Measurements from ENCODE around the gene B4GAT1. TPM values are rescaled to one million over a fixed set of nuclear protein-coding genes. Genes with fewer than 3 reads are reported as not detected.
"Not testable (repeated sequence)": the region's sequence is repeated elsewhere in the genome, so short reads cannot be mapped to it uniquely, and the experiment has no call there.

Gene B4GAT1
- total RNA-seq, 1 donor from 2014 or later = 28.7 TPM

- peak overlapping the region; percentile 52 for H3K27ac Mint-ChIP-seq
- no peak for TF ChIP-seq CTCF (IDR thresholded peaks at IDR 0.05; ENCODE audit: unreplicated experiment)
- H3K36me3 Mint-ChIP-seq (ENCODE audit: insufficient read depth) = peaks cover 5% of the 10 kb centered on the region
- H3K27me3 Mint-ChIP-seq = no peaks in the 10 kb centered on the region
- DNase-seq (ENCODE audit: low spot score, unreplicated experiment) = no peak
- no peaks in the 10 kb centered on the region for H3K9me3 Mint-ChIP-seq (ENCODE audit: low read depth)
- no peaks in the 10 kb centered on the region for H3K4me1 Mint-ChIP-seq (ENCODE audit: low read depth)
- no peak overlapping the region for H3K4me3 Mint-ChIP-seq (ENCODE audit: low read depth)
These were observed 14.1 kb upstream of the B4GAT1 start for GRCh38 chr11:66361502-66361941.

- no peak for TF ChIP-seq CTCF (IDR thresholded peaks at IDR 0.05; ENCODE audit: unreplicated experiment)
- no peaks in the 10 kb centered on the region for H3K4me1 Mint-ChIP-seq (ENCODE audit: low read depth)
- H3K27me3 Mint-ChIP-seq = no peaks in the 10 kb centered on the region
- H3K27ac Mint-ChIP-seq = peak overlapping the region; percentile 41
- H3K4me3 Mint-ChIP-seq (ENCODE audit: low read depth) = no peak overlapping the region
- DNase-seq (ENCODE audit: low spot score, unreplicated experiment) = no peak
- H3K9me3 Mint-ChIP-seq (ENCODE audit: low read depth) = no peaks in the 10 kb centered on the region
- peaks cover 9% of the 10 kb centered on the region for H3K36me3 Mint-ChIP-seq (ENCODE audit: insufficient read depth)
These were observed 13.1 kb upstream of the B4GAT1 start for GRCh38 chr11:66360406-66361073.

- no peak for TF ChIP-seq CTCF (IDR thresholded peaks at IDR 0.05; ENCODE audit: unreplicated experiment)
- peaks cover 9% of the 10 kb centered on the region for H3K36me3 Mint-ChIP-seq (ENCODE audit: insufficient read depth)
- no peak overlapping the region for H3K27ac Mint-ChIP-seq
- DNase-seq (ENCODE audit: low spot score, unreplicated experiment) = no peak
- H3K4me3 Mint-ChIP-seq (ENCODE audit: low read depth) = no peak overlapping the region
- H3K4me1 Mint-ChIP-seq (ENCODE audit: low read depth) = no peaks in the 10 kb centered on the region
- H3K9me3 Mint-ChIP-seq (ENCODE audit: low read depth) = no peaks in the 10 kb centered on the region
- H3K27me3 Mint-ChIP-seq = no peaks in the 10 kb centered on the region
These were observed 12.2 kb upstream of the B4GAT1 start for GRCh38 chr11:66359662-66360087.

- H3K4me3 Mint-ChIP-seq (ENCODE audit: low read depth) = peak overlapping the region; percentile 19
These were observed 3.3 kb upstream of the B4GAT1 start for GRCh38 chr11:66350560-66351235.

GRCh38 chr11:66349084-66349386 is 1.6 kb upstream of the B4GAT1 start:
- Mint-ChIP-seq H3K4me1 (ENCODE audit: low read depth) (peaks cover 41% of the 10 kb centered on the region), H3K9me3 (ENCODE audit: low read depth) (no peaks in the 10 kb centered on the region), H3K4me3 (ENCODE audit: low read depth) (peak overlapping the region; percentile 91), H3K36me3 (ENCODE audit: insufficient read depth) (peaks cover 7% of the 10 kb centered on the region), H3K27me3 (no peaks in the 10 kb centered on the region), H3K27ac (peak overlapping the region; percentile 52)
- TF ChIP-seq CTCF (IDR thresholded peaks at IDR 0.05; ENCODE audit: unreplicated experiment) = no peak
- DNase-seq (ENCODE audit: low spot score, unreplicated experiment) = no peak

More at GRCh38 chr11:66350560-66351235, 3.3 kb upstream of the B4GAT1 start:
- not testable (repeated sequence) for DNase-seq (ENCODE audit: low spot score, unreplicated experiment); H3K27me3 Mint-ChIP-seq; H3K36me3 Mint-ChIP-seq (ENCODE audit: insufficient read depth); H3K9me3 Mint-ChIP-seq (ENCODE audit: low read depth)
- Mint-ChIP-seq H3K4me1 (ENCODE audit: low read depth) (peaks cover 27% of the 10 kb centered on the region), H3K27ac (peak overlapping the region; percentile 50)
